CD1c-positive myeloid dendritic cell (primary cell): ENCODE results near the gene OR10H1.
A peak's percentile ranks its signal among the peaks of the same experiment; 100 is the strongest.
"Not testable (repeated sequence)": the region's sequence is repeated elsewhere in the genome, so short reads cannot be mapped to it uniquely, and the experiment has no call there.

Source experiments
- DNase-seq: peaks from one replicate; pipeline ENCODE4 v3.0.0-alpha.2; 2016; ENCODE audit errors: extremely low spot score

Gene OR10H1

GRCh38 chr19:15774159-15774558 is 41.3 kb downstream of the OR10H1 start:
- DNase-seq, result not testable (repeated sequence)

- DNase-seq, result no peak
Observed at GRCh38 chr19:15769586-15769985, 45.9 kb downstream of the OR10H1 start.

- peak; percentile 6 for DNase-seq
Observed at GRCh38 chr19:15759962-15760565, 55.4 kb downstream of the OR10H1 start.

GRCh38 chr19:15758379-15758778 is 57.1 kb downstream of the OR10H1 start:
- no peak for DNase-seq
